Measurements from ENCODE around the gene AMBRA1.
A peak's percentile ranks its signal among the peaks of the same experiment; 100 is the strongest.

Gene AMBRA1

DNA sequence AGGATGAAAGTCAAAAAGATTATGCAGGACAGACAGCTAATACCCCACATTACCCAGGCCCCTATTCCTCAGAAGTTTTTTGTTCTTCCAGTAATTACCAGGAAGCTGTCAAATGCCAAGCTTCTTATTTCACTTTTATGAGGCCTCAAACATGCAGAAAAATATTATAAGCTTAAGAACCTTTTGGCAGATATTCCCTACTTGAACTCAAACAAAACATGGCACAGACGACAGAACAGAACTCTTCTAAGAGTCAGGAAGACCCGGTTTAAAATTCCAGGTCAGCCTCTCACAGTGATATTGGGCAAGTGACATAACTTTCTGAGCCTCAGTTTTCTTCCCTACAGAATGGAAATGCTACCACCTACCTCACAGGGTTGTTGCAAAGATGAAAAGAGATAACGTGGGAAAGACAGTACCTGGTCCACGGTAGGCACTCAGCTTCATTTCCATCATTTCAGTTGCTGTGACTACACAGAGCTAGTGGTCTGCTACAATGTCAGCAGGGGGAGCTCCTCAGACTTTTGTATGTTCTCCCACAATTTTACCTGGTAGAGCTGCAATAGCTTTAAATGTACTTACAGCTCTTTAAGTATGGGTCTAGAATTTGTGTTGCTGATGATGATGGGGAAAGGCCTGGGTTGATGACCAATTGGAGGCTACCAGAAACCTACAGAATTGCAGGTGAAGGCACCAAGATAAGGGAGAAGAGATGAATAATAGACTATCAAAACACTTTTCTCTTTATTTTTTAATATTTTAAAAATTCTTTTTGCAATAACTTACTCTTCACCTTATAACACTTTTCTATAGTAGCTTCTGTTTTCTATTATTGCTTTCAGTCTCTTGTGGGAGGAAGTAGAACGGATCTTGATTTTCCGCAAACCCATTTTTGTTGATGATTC, 103.9 kb downstream of the AMBRA1 start:
- DNase-seq, result peak in 3 of 10 donors; percentile 25 to 28 (median 27)
- intact Hi-C loops (cut with DNase I), result no loop called here

DNA sequence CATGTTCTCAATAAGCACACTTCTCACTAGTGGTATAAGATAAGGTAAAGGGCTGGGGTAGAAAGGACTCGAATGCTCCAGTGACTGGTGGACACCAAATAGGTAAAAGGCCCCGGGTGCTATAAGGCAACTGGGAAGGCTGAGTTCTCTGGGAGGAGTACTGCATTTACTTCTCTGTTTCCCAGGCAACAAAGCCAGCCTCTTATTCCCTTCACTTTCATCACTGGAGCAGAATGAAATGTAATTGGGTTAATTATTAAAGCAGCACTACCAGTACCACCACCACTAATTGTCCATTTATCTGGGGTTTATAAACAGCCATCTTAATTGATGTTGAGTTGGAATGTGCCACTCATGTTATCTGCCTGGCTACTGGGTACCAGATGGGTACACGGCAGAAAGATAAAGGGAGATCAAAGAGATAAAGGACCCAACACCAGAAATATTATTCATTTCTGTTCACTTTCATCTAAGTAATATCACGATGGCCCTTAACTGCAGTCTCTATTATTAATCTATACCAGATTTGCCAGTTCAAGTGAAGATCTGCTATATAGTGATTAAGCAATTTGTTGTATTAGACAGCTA, 107.9 kb downstream of the AMBRA1 start:
- no peak for DNase-seq
- intact Hi-C loops (cut with DNase I), result no loop called here

DNA sequence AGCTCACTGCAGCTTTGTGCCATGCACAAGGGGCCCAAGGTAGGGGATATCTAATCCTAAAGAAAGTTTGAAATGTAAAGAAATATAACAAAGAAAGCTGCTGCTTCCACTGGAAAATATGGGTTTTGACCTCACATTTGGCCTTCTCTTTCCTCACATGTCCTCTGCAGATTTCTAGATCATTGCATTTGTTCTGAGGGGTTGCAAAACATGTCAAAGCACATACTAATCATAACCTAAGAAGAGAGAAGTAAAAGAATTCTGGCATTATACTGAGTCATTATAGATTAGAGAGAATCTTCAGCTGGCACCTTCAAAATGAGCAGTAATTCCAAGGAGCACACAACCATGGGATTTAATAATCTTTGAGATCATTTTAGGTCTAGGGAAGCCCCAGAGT, 109.7 kb downstream of the AMBRA1 start:
- no peak for DNase-seq

DNA sequence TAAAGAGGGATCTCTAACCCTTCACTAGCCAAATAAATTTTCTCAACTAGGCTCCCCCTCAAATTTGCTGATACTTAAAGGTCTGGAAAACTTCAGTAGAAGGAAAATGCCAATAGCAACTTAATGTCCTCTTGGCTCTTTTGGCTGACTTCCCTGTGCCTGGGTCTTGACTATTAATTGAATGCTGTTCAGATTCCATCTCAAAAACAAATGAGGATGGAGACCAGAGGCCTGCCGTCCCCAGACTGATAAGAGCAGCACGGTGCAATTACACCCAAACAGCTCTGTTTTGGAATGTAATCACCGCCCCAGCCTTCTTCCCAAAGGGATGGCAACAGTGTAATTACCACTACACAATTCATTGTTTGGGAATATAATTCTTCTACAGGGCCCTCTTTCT, 112.9 kb downstream of the AMBRA1 start:
- intact Hi-C loops (cut with DNase I), result no loop called here
- DNase-seq, result no peak

More for the DNA sequence above, 109.7 kb downstream of the AMBRA1 start:
- intact Hi-C loops (cut with DNase I), result no loop called here

DNA sequence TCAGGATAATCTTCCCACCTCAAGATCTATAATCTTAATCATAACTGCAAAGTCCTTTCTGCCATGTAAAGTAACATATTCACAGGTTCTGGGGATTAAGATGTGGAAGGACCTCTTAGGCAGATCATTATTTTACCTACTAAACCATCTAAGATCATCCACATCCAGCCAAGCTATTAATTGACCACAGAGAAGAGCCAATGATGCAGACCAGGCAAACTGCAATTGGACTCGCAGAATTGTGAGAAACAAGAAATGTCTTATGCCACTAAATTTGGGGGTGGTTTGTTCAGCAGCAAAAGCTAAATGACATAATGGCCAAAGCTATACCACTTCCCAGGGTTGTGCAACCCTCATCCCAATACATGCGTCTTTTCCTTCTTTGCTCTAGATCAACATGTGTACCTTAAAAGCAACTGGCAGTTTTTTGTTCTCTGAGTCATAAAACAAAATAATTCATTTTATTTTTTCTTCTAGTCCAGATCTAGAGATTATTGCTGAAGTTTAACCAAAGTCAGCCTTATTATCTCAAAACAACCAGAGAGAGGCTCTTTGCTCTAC, 113.6 kb downstream of the AMBRA1 start:
- DNase-seq, result no peak
- intact Hi-C loops (cut with DNase I), result no loop called here

DNA sequence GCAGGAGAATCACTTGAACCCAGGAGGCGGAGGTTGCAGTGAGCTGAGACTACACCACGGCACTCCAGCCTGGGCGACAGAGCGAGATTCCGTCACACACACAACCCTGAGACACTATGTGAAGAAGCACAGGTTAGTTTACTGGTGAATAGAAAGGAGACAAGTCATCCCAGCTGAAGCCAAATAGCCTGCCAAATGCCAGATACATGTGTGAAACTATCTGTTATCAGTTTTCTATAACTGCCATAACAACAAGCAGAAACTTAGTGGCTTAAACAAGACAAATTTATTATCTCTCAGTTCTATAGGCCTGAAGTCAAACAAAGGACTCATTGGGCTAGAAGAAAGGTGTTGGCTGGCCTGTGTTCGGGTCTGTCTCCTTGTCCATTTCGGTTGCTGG, 114.2 kb downstream of the AMBRA1 start:
- intact Hi-C loops (cut with DNase I), result no loop called here

DNA sequence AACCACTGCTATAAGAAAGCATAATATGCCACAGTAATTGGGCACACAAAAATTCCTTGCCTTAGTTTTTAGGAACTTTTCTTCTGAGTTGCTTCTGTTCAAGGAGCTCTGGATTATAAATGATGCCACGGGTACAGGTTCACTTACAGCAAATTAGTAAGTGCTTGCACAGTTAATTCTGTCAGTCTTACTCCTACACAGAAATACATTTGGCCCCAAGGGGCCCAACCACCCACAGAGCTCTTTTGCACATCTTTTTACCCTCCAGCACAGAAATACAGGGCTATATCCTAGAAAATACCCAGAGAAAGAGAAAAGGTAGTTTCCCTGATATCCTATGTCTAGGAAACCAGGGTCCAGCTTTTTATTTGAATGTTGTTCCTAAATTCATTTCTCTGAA, 115.6 kb downstream of the AMBRA1 start:
- DNase-seq, result no peak
- intact Hi-C loops (cut with DNase I), result no loop called here

More for the DNA sequence above, 114.2 kb downstream of the AMBRA1 start:
- no peak for DNase-seq

DNA sequence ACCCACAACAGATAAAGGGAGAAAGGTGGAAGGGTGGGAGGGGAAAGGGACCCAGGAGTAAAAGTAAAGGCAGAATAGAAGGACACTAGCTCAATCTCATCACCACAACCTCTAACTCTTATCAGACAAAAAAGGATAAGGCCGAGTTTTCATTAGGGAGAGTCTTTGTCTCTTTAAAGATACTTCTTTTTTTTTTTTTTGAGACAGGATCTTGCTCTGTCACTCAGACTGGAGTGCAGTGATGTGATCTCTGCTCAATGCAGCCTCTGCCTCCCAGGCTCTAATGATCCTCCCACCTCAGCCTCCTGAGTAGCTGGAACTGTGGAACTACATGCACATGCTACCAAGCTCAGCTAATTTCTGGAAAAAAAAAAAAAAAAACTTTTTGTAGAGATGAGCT, 116.7 kb downstream of the AMBRA1 start:
- no peak for DNase-seq
- intact Hi-C loops (cut with DNase I), result no loop called here

DNA sequence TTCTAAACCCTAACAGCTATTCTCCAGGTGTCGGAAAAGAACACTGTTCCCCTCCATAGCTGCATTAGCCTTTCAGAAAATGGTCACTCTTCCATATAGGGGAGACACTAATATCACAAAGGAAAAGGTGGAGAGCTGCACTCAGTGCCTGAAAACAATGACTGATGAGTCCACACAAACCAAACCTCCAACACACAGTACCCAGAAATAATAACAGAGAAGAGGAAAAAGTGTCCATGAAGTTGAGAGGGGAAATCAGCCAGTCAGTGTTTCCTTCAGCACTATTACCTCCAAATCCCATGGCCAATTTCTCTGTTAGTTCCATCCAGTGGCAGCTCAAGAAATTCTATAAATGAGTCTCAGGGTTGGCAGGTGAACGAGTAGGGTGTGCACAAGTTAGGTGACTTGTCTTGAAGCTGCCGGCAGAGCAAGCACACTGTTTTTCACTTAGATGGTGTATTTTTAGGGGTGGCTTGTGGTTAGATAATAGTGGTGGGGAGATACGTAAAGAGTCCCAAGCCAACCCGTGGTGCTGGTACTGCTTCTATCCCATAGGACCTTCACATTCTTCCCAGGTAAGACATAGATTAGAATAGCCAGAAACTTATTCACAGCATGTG, 117.8 kb downstream of the AMBRA1 start:
- no peak for DNase-seq
- intact Hi-C loops (cut with DNase I), result no loop called here

DNA sequence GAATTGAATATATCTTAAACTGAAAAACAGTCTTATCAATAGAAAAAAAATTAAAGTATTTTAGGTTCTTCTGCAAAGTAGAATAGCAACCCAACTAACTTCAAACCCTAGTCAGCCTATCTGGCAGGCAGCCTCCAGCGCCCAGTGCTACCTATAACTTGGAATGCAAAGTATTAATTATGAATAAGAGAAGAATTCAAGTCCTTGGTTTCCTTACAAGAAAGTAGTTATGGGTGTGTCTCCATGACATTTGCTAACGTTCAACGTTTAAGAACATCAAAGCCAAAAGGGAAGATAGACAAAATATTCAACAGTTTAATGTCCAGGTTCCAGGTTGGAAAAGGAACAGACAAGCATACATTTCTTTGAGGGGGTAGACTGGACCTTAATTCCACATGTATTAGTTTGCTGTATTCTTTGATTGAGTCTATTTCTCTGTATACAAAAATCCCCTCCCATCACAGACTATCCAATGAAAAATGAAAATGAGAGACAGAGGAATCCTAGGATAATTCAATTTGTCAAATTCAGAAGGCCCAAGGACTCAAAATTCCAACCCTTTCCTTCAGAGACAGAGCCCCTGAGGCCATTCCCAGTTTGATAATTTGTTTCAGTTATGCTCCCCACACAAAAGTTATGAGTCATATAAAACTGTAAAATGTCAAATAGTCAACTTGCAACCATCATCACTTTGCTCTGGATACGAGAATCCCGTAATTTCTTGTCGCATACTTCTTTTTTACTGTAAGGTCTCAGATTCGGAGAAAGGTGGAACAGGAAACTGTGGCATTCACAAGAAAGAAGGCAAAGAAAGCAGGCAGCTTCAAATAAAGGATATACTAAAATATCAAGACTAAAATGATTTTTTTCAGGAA, 118.5 kb downstream of the AMBRA1 start:
- intact Hi-C loops (cut with DNase I), result no loop called here
- no peak for DNase-seq

DNA sequence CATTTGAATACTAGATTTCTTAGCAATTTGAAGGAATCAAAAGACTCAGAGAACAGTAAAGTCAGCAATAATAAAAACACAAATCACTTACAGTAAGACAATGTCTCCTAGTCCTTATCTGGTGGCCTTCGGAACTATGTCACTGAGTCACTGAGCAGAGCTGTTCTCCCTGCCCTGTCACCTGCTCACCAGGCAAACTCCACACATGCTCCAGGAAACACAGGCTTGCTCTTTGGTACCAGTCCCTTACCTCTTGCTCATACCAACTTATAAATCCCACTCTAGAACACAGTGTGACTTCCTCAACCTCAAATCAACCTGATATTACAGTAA, 121.2 kb downstream of the AMBRA1 start:
- DNase-seq, result no peak
- intact Hi-C loops (cut with DNase I), result no loop called here

DNA sequence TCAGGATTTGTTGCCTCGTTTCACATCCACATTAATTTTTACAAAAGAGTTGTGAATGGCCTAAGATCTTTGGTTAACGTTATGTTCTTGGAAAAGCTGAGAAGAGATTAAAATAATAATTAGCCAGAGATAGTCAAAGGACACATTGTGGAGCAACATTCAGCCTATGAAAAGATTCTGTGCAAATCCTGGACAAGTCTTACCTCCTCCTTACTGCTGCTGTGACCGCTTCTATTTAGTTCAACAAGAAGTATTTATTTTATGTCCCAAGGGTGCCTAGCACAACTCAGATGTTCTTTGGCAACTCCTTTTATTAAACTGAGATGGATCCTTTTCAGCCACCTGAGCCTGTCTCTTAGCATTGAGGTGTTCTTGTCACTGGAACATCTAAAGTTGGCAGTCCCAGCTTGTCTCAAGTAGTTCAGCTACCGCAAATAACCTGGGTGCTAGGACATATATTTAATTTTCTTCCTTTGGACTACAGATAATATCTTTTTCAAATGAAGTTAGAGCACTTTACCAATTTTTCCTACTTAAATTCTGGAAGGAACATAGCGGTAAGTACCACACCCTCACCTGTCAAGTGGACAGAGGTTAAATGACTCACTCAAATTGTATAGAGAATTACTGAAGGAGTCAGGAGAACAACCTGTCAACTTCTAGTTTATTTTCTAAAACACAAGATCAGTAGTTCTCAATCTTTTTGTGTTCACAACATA, 121.7 kb downstream of the AMBRA1 start:
- DNase-seq, result no peak

DNA sequence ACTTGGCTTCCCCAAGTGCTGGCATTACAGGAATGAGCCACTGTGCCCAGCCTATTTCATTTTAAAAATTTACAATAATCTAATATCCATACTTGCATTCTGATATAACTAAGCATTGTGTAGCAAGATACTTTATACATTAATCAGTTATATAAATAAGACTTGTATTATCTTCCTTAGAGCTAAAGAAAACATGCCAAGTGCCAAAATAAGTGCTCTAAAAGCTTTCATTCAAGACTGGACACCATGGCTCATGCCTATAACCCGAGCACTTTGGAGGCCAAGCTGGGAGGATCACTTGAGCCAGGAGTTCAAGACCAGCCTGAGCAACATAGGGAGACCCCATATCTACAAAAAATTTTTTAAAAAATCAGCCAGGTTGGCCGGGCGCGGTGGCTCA, 123.9 kb downstream of the AMBRA1 start:
- no peak for DNase-seq
- intact Hi-C loops (cut with DNase I), result no loop called here

More for the DNA sequence above, 121.7 kb downstream of the AMBRA1 start:
- intact Hi-C loops (cut with DNase I), result no loop called here

DNA sequence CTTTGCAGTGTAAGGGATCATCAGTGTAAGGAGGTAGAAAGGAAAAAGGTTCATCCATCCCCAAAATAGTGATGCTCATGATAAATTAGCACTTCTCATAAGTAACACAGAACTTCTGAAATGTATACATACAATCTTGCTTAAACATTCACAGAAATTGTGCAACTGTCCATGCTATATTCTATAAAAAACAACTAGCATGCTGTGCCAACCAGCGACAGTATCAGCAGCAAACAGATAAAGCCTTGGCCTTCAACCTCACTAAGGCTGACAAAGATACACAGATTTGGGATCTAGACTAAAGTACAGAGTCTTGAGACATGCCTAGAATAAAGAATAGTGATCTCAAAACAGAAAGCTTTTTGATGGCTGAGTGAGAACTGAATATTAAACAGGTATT, 128.1 kb downstream of the AMBRA1 start:
- intact Hi-C loops (cut with DNase I), result no loop called here
- DNase-seq, result no peak

DNA sequence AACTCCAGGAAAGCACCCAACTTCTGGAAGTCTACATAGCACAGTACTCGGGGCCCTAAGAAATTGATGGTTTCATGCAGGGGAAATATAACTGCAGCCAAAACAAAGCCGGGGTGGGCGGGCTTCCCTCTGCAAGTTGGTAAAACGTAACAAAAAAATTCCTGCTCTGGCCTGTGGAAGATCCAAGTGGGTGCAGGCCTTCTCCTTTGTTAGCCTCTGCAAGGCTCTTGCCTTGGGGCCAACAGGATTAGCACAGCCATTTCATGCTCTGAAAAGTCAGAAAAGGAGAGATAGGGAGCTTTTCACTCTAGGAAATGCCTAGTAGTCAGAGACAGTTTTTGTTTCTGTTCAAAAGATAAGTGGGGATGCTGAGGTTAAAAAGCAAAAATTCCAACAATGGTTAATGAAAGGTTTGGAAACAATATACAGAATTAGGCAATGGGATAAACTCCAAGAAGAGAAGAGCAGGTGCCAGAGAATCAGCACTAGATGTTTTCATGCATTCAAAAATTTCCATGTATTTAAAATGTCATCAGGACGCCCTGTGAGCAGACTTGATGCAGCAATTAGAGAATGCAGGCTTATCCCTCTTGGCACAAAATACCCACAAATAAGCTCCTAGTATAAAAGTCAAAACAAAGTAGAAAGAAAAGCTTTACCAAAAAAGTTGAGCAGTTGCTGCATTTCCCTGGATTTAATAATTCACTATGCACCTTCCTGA, 130.0 kb downstream of the AMBRA1 start:
- intact Hi-C loops (cut with DNase I), result no loop called here
- peak in 1 of 10 donors; percentile 11 for DNase-seq

DNA sequence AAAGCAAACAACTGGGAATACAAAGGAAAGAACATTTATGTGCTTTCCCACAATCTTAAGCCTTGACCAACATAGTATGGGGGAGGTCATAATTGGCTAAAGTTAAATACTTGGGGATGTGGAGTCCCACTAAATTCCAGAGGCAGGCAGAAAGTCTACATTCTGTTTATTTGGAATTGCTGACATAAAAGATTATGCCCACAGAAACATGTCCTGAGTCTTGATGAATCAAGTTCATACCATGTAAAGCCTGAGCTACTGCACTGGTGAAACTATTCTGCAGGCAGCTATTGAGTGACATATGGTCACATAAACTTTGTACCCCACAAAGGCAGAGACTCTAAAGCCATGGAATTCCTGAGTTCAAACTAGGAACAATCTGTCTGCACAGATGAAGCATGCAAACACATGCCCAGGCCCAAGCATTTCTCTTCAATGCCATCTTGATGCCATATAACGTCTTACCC, 132.3 kb downstream of the AMBRA1 start:
- intact Hi-C loops (cut with DNase I), result no loop called here
- no peak for DNase-seq

DNA sequence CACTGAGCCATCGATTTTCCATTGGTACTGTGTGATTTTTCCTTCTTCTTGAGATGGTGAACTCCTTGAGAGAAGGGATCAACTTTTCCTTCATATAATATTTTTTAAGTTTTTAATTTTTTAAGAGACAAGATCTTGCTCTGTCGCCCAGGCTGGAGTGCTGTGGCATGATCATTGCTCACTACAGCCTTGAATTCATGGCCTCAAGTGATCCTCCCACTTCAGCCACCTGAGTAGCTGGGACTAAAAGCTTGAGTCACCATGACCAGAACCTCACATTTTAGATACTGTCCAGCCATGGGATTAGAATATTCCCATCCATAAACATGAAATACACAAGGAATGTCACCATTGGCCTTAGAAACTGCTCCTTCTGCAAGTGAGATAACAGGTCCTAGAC, 135.3 kb downstream of the AMBRA1 start:
- no peak for DNase-seq
- intact Hi-C loops (cut with DNase I), result no loop called here

DNA sequence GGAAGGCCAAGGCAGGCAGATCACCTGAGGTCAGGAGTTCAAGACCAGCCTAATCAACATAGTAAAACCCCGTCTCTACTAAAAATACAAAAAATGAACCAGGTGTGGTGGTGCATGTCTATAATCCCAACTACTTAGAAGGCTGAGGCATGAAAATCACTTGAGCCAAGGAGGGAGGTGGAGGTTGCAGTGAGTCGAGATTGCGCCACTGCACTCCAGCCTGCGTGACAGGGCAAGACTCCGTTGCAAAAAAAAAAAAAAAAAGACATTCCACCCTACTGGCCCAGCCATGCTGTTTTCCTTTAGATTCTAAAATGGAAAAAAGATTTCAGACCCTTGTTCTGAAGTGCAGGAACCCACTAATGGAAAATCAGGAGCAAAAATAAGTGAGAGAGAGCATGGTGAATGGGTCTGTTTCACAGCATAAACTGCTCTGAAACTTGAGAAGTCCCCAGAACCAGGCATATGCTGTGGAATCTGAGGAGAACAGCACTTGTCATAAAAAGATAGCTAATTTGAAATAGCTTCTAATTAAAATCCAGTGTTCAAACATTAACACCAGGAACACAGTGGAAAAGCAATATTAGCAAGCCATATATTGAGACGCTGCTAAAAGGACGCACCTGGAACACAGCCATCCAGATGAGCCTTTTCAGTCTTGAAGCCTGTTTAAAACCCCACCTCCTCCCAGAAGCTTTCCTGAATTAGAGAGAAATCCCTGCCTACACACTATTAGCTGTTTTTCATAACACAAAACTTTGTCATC, 136.0 kb downstream of the AMBRA1 start:
- DNase-seq, result no peak
- intact Hi-C loops (cut with DNase I), result no loop called here
